ENCODE results near the gene SLC25A21.

Gene SLC25A21

DNA sequence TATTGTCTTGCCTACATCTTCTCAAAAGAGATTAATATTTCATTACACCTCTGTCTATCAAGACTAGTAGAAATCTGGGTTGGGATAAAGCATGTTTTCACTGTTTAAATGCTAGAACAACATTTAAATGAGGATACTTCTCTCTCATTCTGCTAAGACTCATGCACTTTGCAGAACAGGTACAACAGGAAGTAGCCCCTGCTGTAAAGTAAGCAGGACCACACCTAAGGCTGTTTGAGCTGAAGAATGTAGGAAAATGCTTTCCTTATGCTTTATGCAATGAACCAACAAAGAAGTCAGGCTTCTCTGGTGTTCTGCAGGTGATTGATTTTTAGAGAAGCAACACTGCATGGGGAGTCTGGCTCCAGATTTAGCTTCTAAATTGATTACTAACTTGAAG, 421.3 kb downstream of the SLC25A21 start:
- no peak overlapping the region for H3K23ac ChIP-seq (ENCODE audit: low read depth, low read length, poor library complexity)
- H2BK12ac ChIP-seq (ENCODE audit: low read length) = no peak overlapping the region
- DNase-seq (ENCODE audit: low spot score) = no peak
- H3K27ac ChIP-seq (replicated peaks; ENCODE audit: low read length) = no peak overlapping the region
- H2BK5ac ChIP-seq (ENCODE audit: low read length) = no peak overlapping the region
- no peaks in the 10 kb centered on the region for H3K79me1 ChIP-seq (ENCODE audit: low read depth, low read length)
- H3K4me3 ChIP-seq (ENCODE audit: low read length in 2 of 2) = no peak overlapping the region
- H2BK120ac ChIP-seq (ENCODE audit: low read depth, low read length) = no peak overlapping the region
- no peaks in the 10 kb centered on the region for H3K27me3 ChIP-seq (ENCODE audit: control insufficient read depth in 3 of 3, insufficient read depth in 3 of 3, low read depth in 1 of 3, low read length in 3 of 3)
- H3K18ac ChIP-seq (ENCODE audit: low read length) = no peak overlapping the region
- H3K14ac ChIP-seq (ENCODE audit: low read length) = no peak overlapping the region
- H2BK15ac ChIP-seq (ENCODE audit: low read length) = no peak overlapping the region
- H4K91ac ChIP-seq (ENCODE audit: low read depth, low read length, poor library complexity) = no peak overlapping the region
- H2AK5ac ChIP-seq (ENCODE audit: low read depth, low read length) = no peak overlapping the region
- no peak overlapping the region for H3K4me2 ChIP-seq (ENCODE audit: insufficient read depth, low read length, poor library complexity, severe bottlenecking)
- H3K36me3 ChIP-seq (replicated peaks in 1 of 2; ENCODE audit: control insufficient read depth in 2 of 2, insufficient read depth in 2 of 2, low read length in 2 of 2) = no peaks in the 10 kb centered on the region
- H3K4me1 ChIP-seq (ENCODE audit: control insufficient read depth in 2 of 2, insufficient read depth in 1 of 2, low read depth in 1 of 2, low read length in 2 of 2) = no peaks in the 10 kb centered on the region
- H2AFZ ChIP-seq (ENCODE audit: low read length) = no peak overlapping the region
- H3K4ac ChIP-seq (ENCODE audit: low read length) = no peak overlapping the region
- H3K9me3 ChIP-seq (replicated peaks in 1 of 2; ENCODE audit: control insufficient read depth in 2 of 2, insufficient read depth in 1 of 2, low read depth in 1 of 2, low read length in 2 of 2) = peaks cover 0 to 3% of the 10 kb centered on the region in 2 donors
- H4K8ac ChIP-seq (ENCODE audit: low read depth, low read length) = no peak overlapping the region
- H3K9ac ChIP-seq (ENCODE audit: low read depth, low read length, poor library complexity) = no peak overlapping the region

DNA sequence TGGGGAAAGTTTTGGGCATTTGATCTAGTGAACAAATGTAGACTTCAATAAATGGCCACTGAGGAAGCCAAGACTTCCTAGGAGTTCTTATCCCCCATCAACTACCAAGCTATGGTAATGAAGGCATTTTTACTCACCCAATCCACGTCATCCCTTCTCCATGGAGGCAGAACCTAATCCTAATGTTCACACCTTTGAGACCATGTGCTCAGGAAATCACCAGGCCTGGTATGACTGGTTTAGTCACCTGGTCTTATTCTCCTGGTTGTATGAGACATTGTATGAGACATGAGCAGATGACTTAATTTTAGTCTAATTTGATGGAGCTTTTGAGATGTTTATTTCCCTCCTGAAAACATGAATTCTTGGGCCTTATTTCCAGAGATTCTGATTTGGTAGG, 422.2 kb downstream of the SLC25A21 start:
- H3K4ac ChIP-seq (ENCODE audit: low read length) = no peak overlapping the region
- H3K9ac ChIP-seq (ENCODE audit: low read depth, low read length, poor library complexity) = no peak overlapping the region
- no peak overlapping the region for H2BK15ac ChIP-seq (ENCODE audit: low read length)
- H3K27ac ChIP-seq (replicated peaks; ENCODE audit: low read length) = no peak overlapping the region
- WGBS, 2 donors (ENCODE audit: extremely low coverage in 2 of 2, insufficient read length in 2 of 2, insufficient replicate concordance in 1 of 2) = no CpG with 5 or more reads among the region's 1 CpG
- H3K4me3 ChIP-seq (ENCODE audit: low read length in 2 of 2) = no peak overlapping the region
- no peak overlapping the region for H2BK12ac ChIP-seq (ENCODE audit: low read length)
- H3K23ac ChIP-seq (ENCODE audit: low read depth, low read length, poor library complexity) = no peak overlapping the region
- no peak overlapping the region for H4K8ac ChIP-seq (ENCODE audit: low read depth, low read length)
- H3K4me1 ChIP-seq (ENCODE audit: control insufficient read depth in 2 of 2, insufficient read depth in 1 of 2, low read depth in 1 of 2, low read length in 2 of 2) = no peaks in the 10 kb centered on the region
- no peak overlapping the region for H2BK5ac ChIP-seq (ENCODE audit: low read length)
- no peak overlapping the region for H4K91ac ChIP-seq (ENCODE audit: low read depth, low read length, poor library complexity)
- H3K4me2 ChIP-seq (ENCODE audit: insufficient read depth, low read length, poor library complexity, severe bottlenecking) = no peak overlapping the region
- no peak overlapping the region for H2AFZ ChIP-seq (ENCODE audit: low read length)
- H3K14ac ChIP-seq (ENCODE audit: low read length) = no peak overlapping the region
- no peaks in the 10 kb centered on the region for H3K36me3 ChIP-seq (replicated peaks in 1 of 2; ENCODE audit: control insufficient read depth in 2 of 2, insufficient read depth in 2 of 2, low read length in 2 of 2)
- H2AK5ac ChIP-seq (ENCODE audit: low read depth, low read length) = no peak overlapping the region
- no peak overlapping the region for H3K18ac ChIP-seq (ENCODE audit: low read length)
- H3K9me3 ChIP-seq (replicated peaks in 1 of 2; ENCODE audit: control insufficient read depth in 2 of 2, insufficient read depth in 1 of 2, low read depth in 1 of 2, low read length in 2 of 2) = peaks cover 0 to 3% of the 10 kb centered on the region in 2 donors
- H3K27me3 ChIP-seq (ENCODE audit: control insufficient read depth in 3 of 3, insufficient read depth in 3 of 3, low read depth in 1 of 3, low read length in 3 of 3) = no peaks in the 10 kb centered on the region
- H3K79me1 ChIP-seq (ENCODE audit: low read depth, low read length) = no peaks in the 10 kb centered on the region
- DNase-seq (ENCODE audit: low spot score) = no peak
- H2BK120ac ChIP-seq (ENCODE audit: low read depth, low read length) = no peak overlapping the region

DNA sequence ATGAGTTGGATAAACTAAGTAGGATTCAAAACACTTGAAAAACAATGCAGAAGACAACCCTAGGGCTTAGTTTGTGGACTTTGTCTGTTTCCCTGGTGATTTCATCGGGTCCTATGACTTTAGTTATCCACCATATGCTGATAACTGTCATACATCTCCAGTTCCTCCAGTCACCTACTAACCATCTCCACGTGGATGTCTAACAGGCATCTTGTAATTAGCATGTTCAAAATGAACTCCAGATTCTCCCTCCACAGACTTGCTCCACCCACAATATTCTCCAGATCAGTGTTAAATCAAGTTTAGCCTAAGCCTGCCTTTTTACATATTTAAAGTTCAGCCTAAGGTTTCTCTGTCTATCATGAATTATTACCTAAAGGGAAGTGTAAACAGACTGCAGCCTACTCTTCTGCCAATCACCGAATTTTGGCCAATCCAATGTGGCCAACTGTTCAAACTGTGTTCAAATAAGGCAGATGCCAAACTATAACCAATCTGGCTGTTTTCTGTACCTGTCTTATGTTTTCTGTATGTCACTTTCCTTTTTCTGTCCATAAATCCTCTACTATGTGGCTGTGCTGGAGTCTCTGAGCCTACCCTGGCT, 423.7 kb downstream of the SLC25A21 start:
- no peak overlapping the region for H2BK120ac ChIP-seq (ENCODE audit: low read depth, low read length)
- DNase-seq (ENCODE audit: low spot score) = no peak
- H3K14ac ChIP-seq (ENCODE audit: low read length) = no peak overlapping the region
- H3K23ac ChIP-seq (ENCODE audit: low read depth, low read length, poor library complexity) = no peak overlapping the region
- no CpG with 5 or more reads among the region's 3 CpGs for WGBS, 2 donors (ENCODE audit: extremely low coverage in 2 of 2, insufficient read length in 2 of 2, insufficient replicate concordance in 1 of 2)
- H2AFZ ChIP-seq (ENCODE audit: low read length) = no peak overlapping the region
- no peak overlapping the region for H2BK5ac ChIP-seq (ENCODE audit: low read length)
- H3K27ac ChIP-seq (replicated peaks; ENCODE audit: low read length) = no peak overlapping the region
- no peak overlapping the region for H2AK5ac ChIP-seq (ENCODE audit: low read depth, low read length)
- no peaks in the 10 kb centered on the region for H3K36me3 ChIP-seq (replicated peaks in 1 of 2; ENCODE audit: control insufficient read depth in 2 of 2, insufficient read depth in 2 of 2, low read length in 2 of 2)
- no peaks in the 10 kb centered on the region for H3K79me1 ChIP-seq (ENCODE audit: low read depth, low read length)
- no peaks in the 10 kb centered on the region for H3K4me1 ChIP-seq (ENCODE audit: control insufficient read depth in 2 of 2, insufficient read depth in 1 of 2, low read depth in 1 of 2, low read length in 2 of 2)
- H3K4me2 ChIP-seq (ENCODE audit: insufficient read depth, low read length, poor library complexity, severe bottlenecking) = no peak overlapping the region
- H4K8ac ChIP-seq (ENCODE audit: low read depth, low read length) = no peak overlapping the region
- no peak overlapping the region for H3K4ac ChIP-seq (ENCODE audit: low read length)
- H2BK15ac ChIP-seq (ENCODE audit: low read length) = no peak overlapping the region
- H2BK12ac ChIP-seq (ENCODE audit: low read length) = no peak overlapping the region
- no peak overlapping the region for H3K18ac ChIP-seq (ENCODE audit: low read length)
- peaks cover 0 to 2% of the 10 kb centered on the region in 2 donors for H3K9me3 ChIP-seq (replicated peaks in 1 of 2; ENCODE audit: control insufficient read depth in 2 of 2, insufficient read depth in 1 of 2, low read depth in 1 of 2, low read length in 2 of 2)
- H3K4me3 ChIP-seq (ENCODE audit: low read length in 2 of 2) = no peak overlapping the region
- no peak overlapping the region for H4K91ac ChIP-seq (ENCODE audit: low read depth, low read length, poor library complexity)
- H3K27me3 ChIP-seq (ENCODE audit: control insufficient read depth in 3 of 3, insufficient read depth in 3 of 3, low read depth in 1 of 3, low read length in 3 of 3) = no peaks in the 10 kb centered on the region
- no peak overlapping the region for H3K9ac ChIP-seq (ENCODE audit: low read depth, low read length, poor library complexity)

DNA sequence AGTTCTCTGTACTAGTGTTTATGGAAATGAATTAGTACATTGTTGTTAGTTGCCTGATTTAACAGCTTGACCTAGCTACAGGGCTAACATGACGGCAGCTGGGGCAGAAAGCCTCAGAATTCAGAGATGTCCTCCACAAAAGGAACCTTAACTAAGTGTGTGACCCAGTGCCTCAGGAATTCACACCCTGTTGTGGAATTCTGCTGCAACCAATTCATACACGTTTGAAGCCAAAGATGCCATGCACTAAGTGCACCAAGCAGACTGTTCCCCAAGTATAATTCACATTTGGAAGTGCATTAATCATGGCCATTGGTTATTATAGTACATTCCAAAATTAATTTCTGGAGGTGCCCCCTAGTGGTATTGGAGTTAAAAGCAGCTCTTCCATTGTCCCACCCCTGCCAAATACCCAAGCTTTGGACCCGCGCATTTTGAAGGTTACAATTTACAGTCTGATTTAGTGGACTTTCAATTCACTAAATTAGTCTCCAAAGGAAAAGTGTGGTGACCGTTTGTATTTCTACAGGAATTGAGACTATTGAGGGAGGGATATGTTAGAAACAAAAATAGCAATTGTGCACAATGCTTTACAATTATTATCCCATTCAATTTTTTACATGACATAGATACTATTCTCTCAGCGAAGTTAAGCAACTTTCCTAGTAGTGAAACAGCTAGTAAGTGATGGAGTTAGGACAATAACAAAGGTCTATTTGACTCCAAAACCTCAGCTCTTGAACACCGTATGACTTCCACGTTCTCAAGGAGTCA, 424.8 kb downstream of the SLC25A21 start:
- no CpG with 5 or more reads among the region's 8 CpGs for WGBS, 2 donors (ENCODE audit: extremely low coverage in 2 of 2, insufficient read length in 2 of 2, insufficient replicate concordance in 1 of 2)
- H2BK120ac ChIP-seq (ENCODE audit: low read depth, low read length) = no peak overlapping the region
- DNase-seq (ENCODE audit: low spot score) = no peak
- no peak overlapping the region for H2BK15ac ChIP-seq (ENCODE audit: low read length)
- no peak overlapping the region for H3K27ac ChIP-seq (replicated peaks; ENCODE audit: low read length)
- H2AFZ ChIP-seq (ENCODE audit: low read length) = no peak overlapping the region
- no peaks in the 10 kb centered on the region for H3K79me1 ChIP-seq (ENCODE audit: low read depth, low read length)
- H4K8ac ChIP-seq (ENCODE audit: low read depth, low read length) = no peak overlapping the region
- H4K91ac ChIP-seq (ENCODE audit: low read depth, low read length, poor library complexity) = no peak overlapping the region
- H3K36me3 ChIP-seq (replicated peaks in 1 of 2; ENCODE audit: control insufficient read depth in 2 of 2, insufficient read depth in 2 of 2, low read length in 2 of 2) = no peaks in the 10 kb centered on the region
- H3K4me3 ChIP-seq (ENCODE audit: low read length in 2 of 2) = no peak overlapping the region
- no peak overlapping the region for H3K4ac ChIP-seq (ENCODE audit: low read length)
- H3K4me1 ChIP-seq (ENCODE audit: control insufficient read depth in 2 of 2, insufficient read depth in 1 of 2, low read depth in 1 of 2, low read length in 2 of 2) = no peaks in the 10 kb centered on the region
- no peak overlapping the region for H2AK5ac ChIP-seq (ENCODE audit: low read depth, low read length)
- H2BK12ac ChIP-seq (ENCODE audit: low read length) = no peak overlapping the region
- no peak overlapping the region for H2BK5ac ChIP-seq (ENCODE audit: low read length)
- no peak overlapping the region for H3K4me2 ChIP-seq (ENCODE audit: insufficient read depth, low read length, poor library complexity, severe bottlenecking)
- no peak overlapping the region for H3K14ac ChIP-seq (ENCODE audit: low read length)
- H3K9me3 ChIP-seq (replicated peaks in 1 of 2; ENCODE audit: control insufficient read depth in 2 of 2, insufficient read depth in 1 of 2, low read depth in 1 of 2, low read length in 2 of 2) = peaks cover 0 to 2% of the 10 kb centered on the region in 2 donors
- no peak overlapping the region for H3K9ac ChIP-seq (ENCODE audit: low read depth, low read length, poor library complexity)
- no peak overlapping the region for H3K18ac ChIP-seq (ENCODE audit: low read length)
- H3K23ac ChIP-seq (ENCODE audit: low read depth, low read length, poor library complexity) = no peak overlapping the region
- no peaks in the 10 kb centered on the region for H3K27me3 ChIP-seq (ENCODE audit: control insufficient read depth in 3 of 3, insufficient read depth in 3 of 3, low read depth in 1 of 3, low read length in 3 of 3)

All from neuronal stem cell (in vitro differentiated cells).